DND-41 (cell line): ENCODE results near the gene KRTCAP2.

Experiments
- ATAC-seq: fragments of 200-7000 bp; cut with Tn5 transposase; 3 replicates; pipeline ENCODE4 v1.9.1; 2021; ENCODE audit warnings: low read depth; ENCODE audit not compliant: insufficient read depth
- DNase-seq: peaks from one replicate; pipeline ENCODE4 v3.0.0-alpha.2; 2020
- H2AFZ ChIP-seq: 2 replicates; pipeline ENCODE4 v1.6.0; 2012; ENCODE audit warnings: low read depth, low read length
- H3K27ac ChIP-seq: 2 replicates; pipeline ENCODE4 v1.5.1; 2012; ENCODE audit warnings: low read length, inconsistent platforms
- H3K27me3 ChIP-seq: fragments of 200-600 bp; sonication (generic); 2 replicates; pipeline ENCODE4 v1.6.0; 2012; ENCODE audit warnings: low read length, mild to moderate bottlenecking, inconsistent platforms; ENCODE audit not compliant: insufficient read depth, poor library complexity
- H3K36me3 ChIP-seq: 2 replicates; pipeline ENCODE4 v1.5.1; 2012; ENCODE audit warnings: low read length, inconsistent platforms; ENCODE audit not compliant: insufficient read depth
- H3K4me1 ChIP-seq: 2 replicates; pipeline ENCODE4 v1.5.1; 2012; ENCODE audit warnings: mild to moderate bottlenecking, low read length; ENCODE audit not compliant: insufficient read depth
- H3K4me2 ChIP-seq: 2 replicates; pipeline ENCODE4 v1.6.0; 2012; ENCODE audit warnings: mild to moderate bottlenecking, moderate library complexity, low read length, inconsistent platforms; ENCODE audit not compliant: insufficient read depth
- H3K4me3 ChIP-seq, 2 experiments: fragments of 200-600 bp in 1 of 2; shearing (Covaris generic) in 1 of 2; 2 replicates each; pipeline ENCODE4 v1.5.1; 2012 to 2016; ENCODE audit warnings: inconsistent platforms in 2 of 2, low read length in 2 of 2, mild to moderate bottlenecking in 2 of 2, low read depth in 1 of 2, moderate library complexity in 1 of 2
- H3K79me2 ChIP-seq: 2 replicates; pipeline ENCODE4 v1.6.0; 2012; ENCODE audit warnings: low read length, inconsistent platforms; ENCODE audit not compliant: insufficient read depth
- H3K9ac ChIP-seq: 2 replicates; pipeline ENCODE4 v1.6.0; 2012; ENCODE audit warnings: low read depth, mild to moderate bottlenecking, inconsistent platforms, low read length, moderate library complexity
- H3K9me3 ChIP-seq: 2 replicates; pipeline ENCODE4 v1.5.1; 2012; ENCODE audit warnings: low read length, moderate library complexity, mild to moderate bottlenecking, inconsistent platforms; ENCODE audit not compliant: insufficient read depth, severe bottlenecking
- H4K20me1 ChIP-seq: 2 replicates; pipeline ENCODE4 v1.6.0; 2012; ENCODE audit warnings: low read length; ENCODE audit not compliant: insufficient read depth
- CTCF ChIP-seq: IDR thresholded peaks from 2 replicates; pipeline ENCODE4 v1.5.1; 2012; ENCODE audit warnings: borderline replicate concordance, low read length, moderate library complexity, mild to moderate bottlenecking; ENCODE audit not compliant: poor library complexity, severe bottlenecking; ENCODE audit errors: extremely low read depth
- EZH2 ChIP-seq: IDR thresholded peaks from 3 replicates; pipeline ENCODE4 v1.6.1; 2012; ENCODE audit warnings: borderline replicate concordance, low read depth, mild to moderate bottlenecking, moderate library complexity, low read length, inconsistent platforms; ENCODE audit not compliant: severe bottlenecking

The KRTCAP2 gene

GRCh38 chr1:155197901-155198546 is 24.9 kb upstream of the KRTCAP2 start:
- Histone ChIP-seq H3K9ac (no peak overlapping the region), H3K36me3 (peaks cover 9% of the 10 kb centered on the region), H3K27ac (no peak overlapping the region), H3K4me3 (no peak overlapping the region), H3K4me1 (peaks cover 29% of the 10 kb centered on the region), H3K27me3 (no peaks in the 10 kb centered on the region), H3K9me3 (no peaks in the 10 kb centered on the region), H3K4me2 (no peak overlapping the region), H3K79me2 (0 out of 2 replicates have a peak, but pooled peaks cover 8% of the 10 kb centered on the region), H4K20me1 (0 out of 2 replicates have a peak, but pooled peaks cover 5% of the 10 kb centered on the region), H2AFZ (no peak overlapping the region)
- DNase-seq (no peak), ATAC-seq (no peak)
- no peak for TF ChIP-seq CTCF
- TF ChIP-seq EZH2: no peak

- H3K27me3 ChIP-seq: no peaks in the 10 kb centered on the region
- DNase-seq: no peak
- 0 out of 2 replicates have a peak, but pooled peaks cover 8% of the 10 kb centered on the region for H3K79me2 ChIP-seq
- H3K4me3 ChIP-seq: no peak overlapping the region
- H3K4me2 ChIP-seq: no peak overlapping the region
- H3K9me3 ChIP-seq: no peaks in the 10 kb centered on the region
- H2AFZ ChIP-seq: no peak overlapping the region
- H3K9ac ChIP-seq: no peak overlapping the region
- H3K4me1 ChIP-seq: peaks cover 34% of the 10 kb centered on the region
- H3K36me3 ChIP-seq: peaks cover 9% of the 10 kb centered on the region
- TF ChIP-seq EZH2: no peak
- no peak for TF ChIP-seq CTCF
- H3K27ac ChIP-seq: no peak overlapping the region
- 0 out of 2 replicates have a peak, but pooled peaks cover 5% of the 10 kb centered on the region for H4K20me1 ChIP-seq
- no peak for ATAC-seq
Observed at GRCh38 chr1:155196893-155197638, 24.0 kb upstream of the KRTCAP2 start.

- Histone ChIP-seq H3K27ac (no peak overlapping the region), H2AFZ (no peak overlapping the region), H3K4me3 (no peak overlapping the region), H3K9me3 (no peaks in the 10 kb centered on the region), H3K27me3 (no peaks in the 10 kb centered on the region), H3K4me2 (peak overlapping the region; percentile 95; the same call in 1 of the 2 replicates), H3K9ac (peak overlapping the region; percentile 84), H3K4me1 (peaks cover 34% of the 10 kb centered on the region), H4K20me1 (0 out of 2 replicates have a peak, but pooled peaks cover 5% of the 10 kb centered on the region), H3K36me3 (peaks cover 9% of the 10 kb centered on the region), H3K79me2 (0 out of 2 replicates have a peak, but pooled peaks cover 8% of the 10 kb centered on the region)
- DNase-seq (no peak), ATAC-seq (no peak)
- no peak for TF ChIP-seq CTCF
- no peak for TF ChIP-seq EZH2
Observed at GRCh38 chr1:155196103-155196892, 23.2 kb upstream of the KRTCAP2 start.
